Liver (tissue), 3 donors: Measurements from ENCODE around the gene PTPRN2.

ENCODE experiments used
- EGR1 ChIP-seq, 2 donors: IDR thresholded peaks; 2 replicates each; pipeline ENCODE4 v1.6.1; 2016 to 2018; ENCODE audit warnings: antibody characterized with exemption in 2 of 2, low read depth in 2 of 2
- FOXA1 ChIP-seq: IDR thresholded peaks from 2 replicates; pipeline ENCODE4 v1.6.1; 2016; ENCODE audit warnings: antibody characterized with exemption
- GABPA ChIP-seq, 2 donors: IDR thresholded peaks in 1 of 2; conservative IDR thresholded peaks in 1 of 2; 2 replicates each; pipeline ENCODE4 v1.6.1; 2016; ENCODE audit warnings: antibody characterized with exemption in 2 of 2, mild to moderate bottlenecking in 1 of 2, moderate library complexity in 1 of 2
- HNF4A ChIP-seq, 2 donors: conservative IDR thresholded peaks; 2 replicates each; pipeline ENCODE4 v1.6.1; 2016; ENCODE audit warnings: antibody characterized with exemption in 2 of 2, mild to moderate bottlenecking in 2 of 2
- HNF4G ChIP-seq: IDR thresholded peaks from 2 replicates; pipeline ENCODE4 v1.6.1; 2016; ENCODE audit warnings: antibody characterized with exemption
- JUND ChIP-seq, 2 donors: IDR thresholded peaks; 2 replicates each; pipeline ENCODE4 v1.6.1; 2016; ENCODE audit warnings: antibody characterized with exemption in 2 of 2
- RXRA ChIP-seq, 2 donors: IDR thresholded peaks; 2 replicates each; pipeline ENCODE4 v1.6.1; 2017 to 2018; ENCODE audit warnings: antibody characterized with exemption in 2 of 2, mild to moderate bottlenecking in 1 of 2
- YY1 ChIP-seq: IDR thresholded peaks from 2 replicates; pipeline ENCODE4 v1.6.1; 2016; ENCODE audit warnings: antibody characterized with exemption, mild to moderate bottlenecking
- TF ChIP-seq, protein P1 (sequence below): fragments of 150-350 bp; IDR thresholded peaks from 2 replicates; pipeline ENCODE4 v1.5.1; 2017; ENCODE audit warnings: improper control_type of control experiment, low read depth, low read length; ENCODE audit not compliant: missing input control
- TF ChIP-seq, protein P2 (sequence below): IDR thresholded peaks from 2 replicates; pipeline ENCODE4 v1.6.1; 2016; ENCODE audit warnings: antibody characterized with exemption, mild to moderate bottlenecking
- donor health status: healthy.
- donor health status: healthy.

DNA sequence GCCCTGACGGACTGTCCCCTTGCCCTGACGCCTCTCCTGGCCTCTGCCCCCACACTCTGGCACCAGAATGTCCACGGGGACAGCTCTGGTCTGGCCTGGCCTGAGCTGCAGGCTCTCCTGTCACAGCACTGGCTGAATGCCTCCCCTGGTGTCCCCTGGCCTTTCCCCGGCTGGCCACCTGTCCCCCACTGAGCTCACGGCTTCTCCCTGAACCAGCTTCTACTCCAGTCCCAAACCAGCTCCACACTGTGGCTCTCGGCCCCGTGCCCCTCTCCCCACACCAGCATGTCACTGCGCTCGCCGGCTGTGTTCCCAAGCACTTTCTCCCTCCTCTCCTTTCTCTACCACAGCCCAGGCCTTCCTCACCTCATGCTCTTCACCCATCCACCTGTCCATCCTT lies 864.4 kb downstream of the PTPRN2 start:
- no peak for TF ChIP-seq JUND (IDR thresholded peaks at IDR 0.05)
- TF ChIP-seq, protein P1, sequence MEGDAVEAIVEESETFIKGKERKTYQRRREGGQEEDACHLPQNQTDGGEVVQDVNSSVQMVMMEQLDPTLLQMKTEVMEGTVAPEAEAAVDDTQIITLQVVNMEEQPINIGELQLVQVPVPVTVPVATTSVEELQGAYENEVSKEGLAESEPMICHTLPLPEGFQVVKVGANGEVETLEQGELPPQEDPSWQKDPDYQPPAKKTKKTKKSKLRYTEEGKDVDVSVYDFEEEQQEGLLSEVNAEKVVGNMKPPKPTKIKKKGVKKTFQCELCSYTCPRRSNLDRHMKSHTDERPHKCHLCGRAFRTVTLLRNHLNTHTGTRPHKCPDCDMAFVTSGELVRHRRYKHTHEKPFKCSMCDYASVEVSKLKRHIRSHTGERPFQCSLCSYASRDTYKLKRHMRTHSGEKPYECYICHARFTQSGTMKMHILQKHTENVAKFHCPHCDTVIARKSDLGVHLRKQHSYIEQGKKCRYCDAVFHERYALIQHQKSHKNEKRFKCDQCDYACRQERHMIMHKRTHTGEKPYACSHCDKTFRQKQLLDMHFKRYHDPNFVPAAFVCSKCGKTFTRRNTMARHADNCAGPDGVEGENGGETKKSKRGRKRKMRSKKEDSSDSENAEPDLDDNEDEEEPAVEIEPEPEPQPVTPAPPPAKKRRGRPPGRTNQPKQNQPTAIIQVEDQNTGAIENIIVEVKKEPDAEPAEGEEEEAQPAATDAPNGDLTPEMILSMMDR, result no peak
- TF ChIP-seq RXRA (IDR thresholded peaks at IDR 0.05), result no peak
- TF ChIP-seq YY1, result no peak
- TF ChIP-seq HNF4A (conservative IDR thresholded peaks at IDR 0.05), result no peak
- no peak for TF ChIP-seq FOXA1
- no peak for TF ChIP-seq EGR1 (IDR thresholded peaks at IDR 0.05; ENCODE audit: low read depth in 2 of 2)
- TF ChIP-seq GABPA (IDR thresholded peaks at IDR 0.05 in 1 of 2, conservative IDR thresholded peaks at IDR 0.05 in 1 of 2), result no peak
- TF ChIP-seq, protein P2, sequence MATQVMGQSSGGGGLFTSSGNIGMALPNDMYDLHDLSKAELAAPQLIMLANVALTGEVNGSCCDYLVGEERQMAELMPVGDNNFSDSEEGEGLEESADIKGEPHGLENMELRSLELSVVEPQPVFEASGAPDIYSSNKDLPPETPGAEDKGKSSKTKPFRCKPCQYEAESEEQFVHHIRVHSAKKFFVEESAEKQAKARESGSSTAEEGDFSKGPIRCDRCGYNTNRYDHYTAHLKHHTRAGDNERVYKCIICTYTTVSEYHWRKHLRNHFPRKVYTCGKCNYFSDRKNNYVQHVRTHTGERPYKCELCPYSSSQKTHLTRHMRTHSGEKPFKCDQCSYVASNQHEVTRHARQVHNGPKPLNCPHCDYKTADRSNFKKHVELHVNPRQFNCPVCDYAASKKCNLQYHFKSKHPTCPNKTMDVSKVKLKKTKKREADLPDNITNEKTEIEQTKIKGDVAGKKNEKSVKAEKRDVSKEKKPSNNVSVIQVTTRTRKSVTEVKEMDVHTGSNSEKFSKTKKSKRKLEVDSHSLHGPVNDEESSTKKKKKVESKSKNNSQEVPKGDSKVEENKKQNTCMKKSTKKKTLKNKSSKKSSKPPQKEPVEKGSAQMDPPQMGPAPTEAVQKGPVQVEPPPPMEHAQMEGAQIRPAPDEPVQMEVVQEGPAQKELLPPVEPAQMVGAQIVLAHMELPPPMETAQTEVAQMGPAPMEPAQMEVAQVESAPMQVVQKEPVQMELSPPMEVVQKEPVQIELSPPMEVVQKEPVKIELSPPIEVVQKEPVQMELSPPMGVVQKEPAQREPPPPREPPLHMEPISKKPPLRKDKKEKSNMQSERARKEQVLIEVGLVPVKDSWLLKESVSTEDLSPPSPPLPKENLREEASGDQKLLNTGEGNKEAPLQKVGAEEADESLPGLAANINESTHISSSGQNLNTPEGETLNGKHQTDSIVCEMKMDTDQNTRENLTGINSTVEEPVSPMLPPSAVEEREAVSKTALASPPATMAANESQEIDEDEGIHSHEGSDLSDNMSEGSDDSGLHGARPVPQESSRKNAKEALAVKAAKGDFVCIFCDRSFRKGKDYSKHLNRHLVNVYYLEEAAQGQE, result no peak
- TF ChIP-seq HNF4G, result no peak
